ENCODE results near the gene C5. TPM values are rescaled to one million over a fixed set of nuclear protein-coding genes. Genes with fewer than 3 reads are reported as not detected.
A peak's percentile ranks its signal among the peaks of the same experiment; 100 is the strongest.

C5 gene
- total RNA-seq, 2 donors from 2014 or later, result 59.5 to 96.6 TPM

- Histone ChIP-seq H3K36me3 (ENCODE audit: control insufficient read depth, insufficient read depth, low read length) (no peaks in the 10 kb centered on the region), H3K4me3 (ENCODE audit: low read length) (no peak overlapping the region), H3K27ac (ENCODE audit: low read depth, low read length) (no peak overlapping the region), H3K9ac (ENCODE audit: extremely low read depth, low read length, poor library complexity, severe bottlenecking) (no peak overlapping the region), H3K27me3 (ENCODE audit: control insufficient read depth, insufficient read depth, low read length, poor library complexity, severe bottlenecking) (no peaks in the 10 kb centered on the region), H3K4me1 (ENCODE audit: control insufficient read depth, insufficient read depth, low read length) (peaks cover 20% of the 10 kb centered on the region), H3K9me3 (ENCODE audit: control insufficient read depth, low read length) (peaks cover 3% of the 10 kb centered on the region)
- TF ChIP-seq CTCF (conservative IDR thresholded peaks at IDR 0.05), result no peak
- no peak overlapping the region for H3K27ac Mint-ChIP-seq
- H3K27me3 Mint-ChIP-seq (ENCODE audit: insufficient read depth), result peaks cover 1% of the 10 kb centered on the region
- 98 to 100% methylated on average over 2 to 6 of the region's 6 CpGs for WGBS, 2 experiments (ENCODE audit: insufficient coverage in 1 of 2, insufficient read length in 1 of 2)
- H3K4me1 Mint-ChIP-seq, result peaks cover 55% of the 10 kb centered on the region
- no peaks in the 10 kb centered on the region for H3K36me3 Mint-ChIP-seq (ENCODE audit: low read depth)
- H3K4me3 Mint-ChIP-seq, result no peak overlapping the region
- no peaks in the 10 kb centered on the region for H3K9me3 Mint-ChIP-seq
- no peak for DNase-seq
Observed at GRCh38 chr9:121059513-121059912, 9.4 kb upstream of the C5 start.

- H3K36me3 ChIP-seq (ENCODE audit: control insufficient read depth, insufficient read depth, low read length), result no peaks in the 10 kb centered on the region
- H3K27ac ChIP-seq (ENCODE audit: low read depth, low read length), result no peak overlapping the region
- Mint-ChIP-seq H3K4me3 (no peak overlapping the region), H3K27me3 (ENCODE audit: insufficient read depth) (no peaks in the 10 kb centered on the region), H3K9me3 (no peaks in the 10 kb centered on the region), H3K4me1 (peaks cover 64% of the 10 kb centered on the region), H3K27ac (no peak overlapping the region), H3K36me3 (ENCODE audit: low read depth) (no peaks in the 10 kb centered on the region)
- peaks cover 31% of the 10 kb centered on the region for H3K4me1 ChIP-seq (ENCODE audit: control insufficient read depth, insufficient read depth, low read length)
- no peak for DNase-seq
- peak overlapping the region; percentile 19 for H3K9ac ChIP-seq (ENCODE audit: extremely low read depth, low read length, poor library complexity, severe bottlenecking)
- no peaks in the 10 kb centered on the region for H3K27me3 ChIP-seq (ENCODE audit: control insufficient read depth, insufficient read depth, low read length, poor library complexity, severe bottlenecking)
- TF ChIP-seq CTCF (conservative IDR thresholded peaks at IDR 0.05), result no peak
- peaks cover 3% of the 10 kb centered on the region for H3K9me3 ChIP-seq (ENCODE audit: control insufficient read depth, low read length)
- H3K4me3 ChIP-seq (ENCODE audit: low read length), result peak overlapping the region; percentile 66
- WGBS, 2 experiments (ENCODE audit: insufficient coverage in 1 of 2, insufficient read length in 1 of 2), result 53 to 75% methylated on average over 5 of the region's 5 CpGs
Observed at GRCh38 chr9:121057821-121058220, 7.7 kb upstream of the C5 start.

GRCh38 chr9:121055642-121056143 lies 5.6 kb upstream of the C5 start:
- Histone ChIP-seq H3K36me3 (ENCODE audit: control insufficient read depth, insufficient read depth, low read length) (no peaks in the 10 kb centered on the region), H3K27ac (ENCODE audit: low read depth, low read length) (no peak overlapping the region), H3K9ac (ENCODE audit: extremely low read depth, low read length, poor library complexity, severe bottlenecking) (no peak overlapping the region), H3K4me1 (ENCODE audit: control insufficient read depth, insufficient read depth, low read length) (peaks cover 25% of the 10 kb centered on the region), H3K27me3 (ENCODE audit: control insufficient read depth, insufficient read depth, low read length, poor library complexity, severe bottlenecking) (no peaks in the 10 kb centered on the region), H3K4me3 (ENCODE audit: low read length) (no peak overlapping the region), H3K9me3 (ENCODE audit: control insufficient read depth, low read length) (peaks cover 3% of the 10 kb centered on the region)
- WGBS, 2 experiments (ENCODE audit: insufficient coverage in 1 of 2, insufficient read length in 1 of 2), result 80 to 88% methylated on average over 1 to 2 of the region's 2 CpGs
- no peaks in the 10 kb centered on the region for H3K36me3 Mint-ChIP-seq (ENCODE audit: low read depth)
- DNase-seq, result peak; percentile 90
- H3K9me3 Mint-ChIP-seq, result no peaks in the 10 kb centered on the region
- no peak overlapping the region for H3K4me3 Mint-ChIP-seq
- H3K27me3 Mint-ChIP-seq (ENCODE audit: insufficient read depth), result no peaks in the 10 kb centered on the region
- H3K4me1 Mint-ChIP-seq, result peaks cover 58% of the 10 kb centered on the region
- peak; percentile 84 for TF ChIP-seq CTCF (conservative IDR thresholded peaks at IDR 0.05)
- peak overlapping the region; percentile 41 for H3K27ac Mint-ChIP-seq

All from endodermal cell (in vitro differentiated cells).